Caco-2 (cell line): ENCODE data around the gene MYL3. TPM values are rescaled to one million over a fixed set of nuclear protein-coding genes. Genes with fewer than 3 reads are reported as not detected.
"Not testable (repeated sequence)": the region's sequence is repeated elsewhere in the genome, so short reads cannot be mapped to it uniquely, and the experiment has no call there.

Source experiments
- BruUV-seq: library from RNA; stranded (reverse); fragments of 400-500 nt; replicated peaks from 2 replicates; lab custom pipeline; 2021; lab: Mats Ljungman, UMichigan
- CTCF ChIA-PET: fragments of 300-600 bp; sonication (Branson Sonifier 250); formaldehyde crosslinking; loops from one replicate; lab custom pipeline; 2022; ENCODE audit warnings: antibody characterized with exemption; lab: Charles Lee
- POLR2A ChIA-PET: fragments of 300-600 bp; sonication (Branson Sonifier 250); formaldehyde crosslinking; loops from one replicate; lab custom pipeline; 2022; ENCODE audit warnings: antibody characterized with exemption; lab: Charles Lee
- DNase-seq, 2 experiments: peaks; one replicate each; pipeline versions ENCODE4 v3.0.0 to v3.0.0-alpha.2; 2020 to 2022
- H3K27me3 ChIP-seq: replicated peaks from 2 replicates; pipeline ENCODE4 v1.6.0; 2011; ENCODE audit warnings: low read length; ENCODE audit not compliant: control insufficient read depth, insufficient read depth
- H3K36me3 ChIP-seq: 2 replicates; pipeline ENCODE4 v1.5.1; 2011; ENCODE audit warnings: low read length; ENCODE audit not compliant: control insufficient read depth, insufficient read depth
- H3K4me1 ChIP-seq: fragments of 250-450 bp; sonication (Bioruptor Pico); 2 replicates; pipeline ENCODE4 v1.5.1; 2020; ENCODE audit warnings: mild to moderate bottlenecking
- H3K4me3 ChIP-seq: 2 replicates; pipeline ENCODE4 v1.5.1; 2011; ENCODE audit warnings: low read depth, mild to moderate bottlenecking, control low read depth, low read length
- H3K9me3 ChIP-seq: fragments of 250-450 bp; sonication (Bioruptor Pico); 2 replicates; pipeline ENCODE4 v1.5.1; 2020; ENCODE audit warnings: mild to moderate bottlenecking, moderate library complexity
- H3K27ac Mint-ChIP-seq: one replicate; pipeline ENCODE4 v1.8.0; 2022; ENCODE audit warnings: mixed read lengths; ENCODE audit not compliant: unreplicated experiment
- H3K27me3 Mint-ChIP-seq: one replicate; pipeline ENCODE4 v1.8.0; 2022; ENCODE audit warnings: mixed read lengths; ENCODE audit not compliant: insufficient read depth, unreplicated experiment
- H3K36me3 Mint-ChIP-seq: one replicate; pipeline ENCODE4 v1.8.0; 2022; ENCODE audit warnings: mild to moderate bottlenecking, mixed read lengths; ENCODE audit not compliant: insufficient read depth, unreplicated experiment
- H3K4me1 Mint-ChIP-seq: one replicate; pipeline ENCODE4 v1.8.0; 2022; ENCODE audit warnings: low read depth, mixed read lengths; ENCODE audit not compliant: unreplicated experiment
- H3K4me3 Mint-ChIP-seq: one replicate; pipeline ENCODE4 v1.8.0; 2022; ENCODE audit warnings: mild to moderate bottlenecking, moderate library complexity, mixed read lengths; ENCODE audit not compliant: unreplicated experiment
- H3K9me3 Mint-ChIP-seq: one replicate; pipeline ENCODE4 v1.8.0; 2022; ENCODE audit warnings: mixed read lengths; ENCODE audit not compliant: unreplicated experiment
- intact Hi-C: fragments of 100-400 bp; cut with micrococcal nuclease; formaldehyde crosslinking; loops from one replicate; pipeline ENCODE4 v1.10.0; 2022; ENCODE audit not compliant: unreplicated experiment
- total RNA-seq: library from RNA; stranded (reverse); gene quantifications from 2 replicates; pipeline ENCODE4 v1.2.3, GENCODE V29; 2022
- TF ChIP-seq, protein P1 (sequence below), 2 experiments: fragments of 200-600 bp in 1 of 2; IDR thresholded peaks; 1 replicate in 1 of 2; 2 replicates in 1 of 2; pipeline versions ENCODE4 v1.5.1 to v1.8.0; 2011 to 2022; ENCODE audit warnings: antibody characterized with exemption in 1 of 2, control low read depth in 1 of 2, inconsistent platforms in 1 of 2, low read depth in 1 of 2, low read length in 1 of 2, mild to moderate bottlenecking in 1 of 2, moderate library complexity in 1 of 2; ENCODE audit not compliant: insufficient read depth in 1 of 2, severe bottlenecking in 1 of 2, unreplicated experiment in 1 of 2

Gene MYL3
- total RNA-seq, 1 experiment from 2014 or later: 13.8 TPM

DNA sequence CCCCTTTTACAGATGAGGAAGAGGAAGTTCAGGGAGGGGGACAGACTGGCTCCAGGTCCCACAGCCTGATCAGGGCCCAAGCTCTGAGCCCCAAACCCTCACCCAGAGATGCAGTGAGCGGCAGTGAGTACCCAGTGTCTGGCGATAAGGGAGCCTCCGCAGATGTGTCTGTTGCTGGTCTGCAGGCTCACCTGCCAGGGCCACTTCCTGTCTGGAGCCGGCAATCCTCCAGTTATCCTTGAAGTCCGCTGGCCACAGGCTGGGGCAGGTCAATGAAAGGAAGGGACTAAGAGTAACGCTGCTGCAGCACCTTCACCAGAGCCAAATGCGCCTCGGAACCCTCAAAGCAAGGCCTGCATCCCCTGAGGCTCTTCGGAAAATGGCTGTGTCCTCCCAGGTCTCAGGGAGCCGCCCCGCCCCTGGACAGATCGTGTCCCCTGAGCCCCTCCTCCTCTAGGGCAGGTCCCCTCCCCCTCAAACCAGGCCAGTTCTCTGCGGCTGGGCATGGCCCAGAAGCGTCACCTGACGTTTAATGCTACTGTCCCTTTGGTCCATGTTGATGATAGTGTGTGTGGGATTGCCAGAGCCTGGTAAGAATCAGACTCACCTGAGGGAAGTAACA is 51.5 kb downstream of the MYL3 start:
- Mint-ChIP-seq H3K4me3 (peak overlapping the region; percentile 43), H3K9me3 (no peaks in the 10 kb centered on the region), H3K4me1 (no peaks in the 10 kb centered on the region), H3K36me3 (no peaks in the 10 kb centered on the region), H3K27ac (no peak overlapping the region), H3K27me3 (peaks cover 2% of the 10 kb centered on the region)
- TF ChIP-seq, protein P1, sequence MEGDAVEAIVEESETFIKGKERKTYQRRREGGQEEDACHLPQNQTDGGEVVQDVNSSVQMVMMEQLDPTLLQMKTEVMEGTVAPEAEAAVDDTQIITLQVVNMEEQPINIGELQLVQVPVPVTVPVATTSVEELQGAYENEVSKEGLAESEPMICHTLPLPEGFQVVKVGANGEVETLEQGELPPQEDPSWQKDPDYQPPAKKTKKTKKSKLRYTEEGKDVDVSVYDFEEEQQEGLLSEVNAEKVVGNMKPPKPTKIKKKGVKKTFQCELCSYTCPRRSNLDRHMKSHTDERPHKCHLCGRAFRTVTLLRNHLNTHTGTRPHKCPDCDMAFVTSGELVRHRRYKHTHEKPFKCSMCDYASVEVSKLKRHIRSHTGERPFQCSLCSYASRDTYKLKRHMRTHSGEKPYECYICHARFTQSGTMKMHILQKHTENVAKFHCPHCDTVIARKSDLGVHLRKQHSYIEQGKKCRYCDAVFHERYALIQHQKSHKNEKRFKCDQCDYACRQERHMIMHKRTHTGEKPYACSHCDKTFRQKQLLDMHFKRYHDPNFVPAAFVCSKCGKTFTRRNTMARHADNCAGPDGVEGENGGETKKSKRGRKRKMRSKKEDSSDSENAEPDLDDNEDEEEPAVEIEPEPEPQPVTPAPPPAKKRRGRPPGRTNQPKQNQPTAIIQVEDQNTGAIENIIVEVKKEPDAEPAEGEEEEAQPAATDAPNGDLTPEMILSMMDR (IDR thresholded peaks at IDR 0.05; ENCODE audit: insufficient read depth in 1 of 2, low read depth in 1 of 2, low read length in 1 of 2, severe bottlenecking in 1 of 2, unreplicated experiment in 1 of 2): no peak
- Histone ChIP-seq H3K27me3 (no peaks in the 10 kb centered on the region), H3K36me3 (no peaks in the 10 kb centered on the region), H3K4me3 (no peak overlapping the region), H3K4me1 (no peaks in the 10 kb centered on the region), H3K9me3 (no peaks in the 10 kb centered on the region)
- peak in 1 of 2 experiments; percentile 51 for DNase-seq
- POLR2A ChIA-PET: no interaction called here
- BruUV-seq: no TSS peak
- CTCF ChIA-PET: no interaction called here
- intact Hi-C loops: no loop called here

DNA sequence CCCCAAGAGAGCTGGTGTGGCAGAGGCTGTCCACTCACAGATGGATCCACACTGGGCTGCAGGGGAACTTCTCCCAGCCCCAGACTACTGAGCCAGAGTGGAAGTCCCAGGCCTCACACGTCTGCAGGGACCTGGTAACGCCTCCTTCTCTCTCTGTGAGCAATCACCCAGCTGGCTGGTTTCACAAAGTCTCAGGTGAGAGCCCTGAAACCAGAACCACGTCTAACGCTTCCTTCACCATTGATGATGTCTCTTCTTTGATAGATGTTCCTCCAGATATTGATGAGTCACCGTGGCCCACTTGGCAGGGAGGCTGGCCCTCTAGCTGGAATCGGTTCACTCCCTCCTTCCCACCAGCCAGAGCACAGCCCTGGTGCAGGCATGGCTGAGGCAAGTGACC is 54.5 kb downstream of the MYL3 start:
- H3K9me3 ChIP-seq, H3K4me1 Mint-ChIP-seq, H3K36me3 Mint-ChIP-seq, H3K27me3 Mint-ChIP-seq, POLR2A ChIA-PET, H3K9me3 Mint-ChIP-seq, intact Hi-C loops, H3K4me1 ChIP-seq, H3K27me3 ChIP-seq, H3K36me3 ChIP-seq, H3K4me3 Mint-ChIP-seq, H3K4me3 ChIP-seq, CTCF ChIA-PET, H3K27ac Mint-ChIP-seq, DNase-seq, BruUV-seq: not testable (repeated sequence)

Other genes starting within 250 kb of the MYL3 start
- gene ALS2CL, start 169.8 kb downstream of the MYL3 start, total RNA-seq: 11.2 and 15.2 TPM in 2 replicates
- not detected in 2 replicates for gene TMIE, start 162.1 kb downstream of the MYL3 start, total RNA-seq
- gene PRSS50, start 145.6 kb downstream of the MYL3 start, total RNA-seq: not detected in 2 replicates
- gene PTH1R, start 14.3 kb upstream of the MYL3 start, total RNA-seq: 5.1 and 6.8 TPM in 2 replicates
- 52.7 and 60.8 TPM in 2 replicates for gene CCDC12, start 113.3 kb upstream of the MYL3 start, total RNA-seq
- 62.4 and 76.9 TPM in 2 replicates for gene NBEAL2, start 116.2 kb upstream of the MYL3 start, total RNA-seq